Astrocyte (in vitro differentiated cells and primary cell): Measurements from ENCODE around the gene ING4.

ENCODE experiments used
- EZH2 ChIP-seq: IDR thresholded peaks from 2 replicates; pipeline ENCODE4 v1.6.1; 2012; ENCODE audit warnings: mild to moderate bottlenecking, low read length, inconsistent platforms; ENCODE audit not compliant: insufficient read depth
- TF ChIP-seq, protein P1 (sequence below): IDR thresholded peaks from 2 replicates; pipeline ENCODE4 v1.5.1; 2011; ENCODE audit warnings: low read depth, mild to moderate bottlenecking, inconsistent platforms, low read length, moderate library complexity; ENCODE audit not compliant: insufficient read depth

DNA sequence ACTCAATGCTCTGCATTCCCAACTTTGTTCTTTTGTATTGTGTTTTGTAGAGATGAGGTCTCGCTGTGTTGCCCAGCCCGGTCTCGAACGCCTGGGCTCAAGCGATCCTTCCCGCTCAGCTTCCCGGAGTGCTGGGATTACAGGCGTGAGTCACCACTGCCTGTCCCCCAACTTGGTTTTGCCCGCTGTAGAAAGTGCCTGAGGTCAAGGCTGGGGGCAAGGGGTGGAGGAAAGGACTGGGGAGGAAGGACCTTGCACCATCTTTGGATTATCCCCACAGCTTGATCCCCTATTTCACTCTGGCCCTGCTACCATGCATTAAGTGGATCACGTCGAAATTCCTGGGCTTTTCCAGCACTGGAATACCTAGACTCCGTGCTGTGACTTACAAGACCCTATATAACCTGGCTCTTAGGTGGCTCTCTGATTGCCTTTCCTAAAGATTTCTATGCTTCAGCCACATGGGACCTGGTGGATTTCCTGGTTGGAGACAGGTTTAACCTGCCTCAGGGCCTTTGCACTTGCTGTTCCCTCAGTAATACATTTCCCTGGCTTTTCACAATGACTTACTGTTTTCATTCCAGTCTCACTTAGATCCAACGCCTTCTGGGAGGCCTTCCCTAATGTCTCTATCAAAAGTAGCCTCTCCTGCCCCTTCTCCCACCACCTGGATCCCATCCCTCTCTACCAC is 38.3 kb upstream of the ING4 start:
- TF ChIP-seq EZH2: no peak
- TF ChIP-seq, protein P1, sequence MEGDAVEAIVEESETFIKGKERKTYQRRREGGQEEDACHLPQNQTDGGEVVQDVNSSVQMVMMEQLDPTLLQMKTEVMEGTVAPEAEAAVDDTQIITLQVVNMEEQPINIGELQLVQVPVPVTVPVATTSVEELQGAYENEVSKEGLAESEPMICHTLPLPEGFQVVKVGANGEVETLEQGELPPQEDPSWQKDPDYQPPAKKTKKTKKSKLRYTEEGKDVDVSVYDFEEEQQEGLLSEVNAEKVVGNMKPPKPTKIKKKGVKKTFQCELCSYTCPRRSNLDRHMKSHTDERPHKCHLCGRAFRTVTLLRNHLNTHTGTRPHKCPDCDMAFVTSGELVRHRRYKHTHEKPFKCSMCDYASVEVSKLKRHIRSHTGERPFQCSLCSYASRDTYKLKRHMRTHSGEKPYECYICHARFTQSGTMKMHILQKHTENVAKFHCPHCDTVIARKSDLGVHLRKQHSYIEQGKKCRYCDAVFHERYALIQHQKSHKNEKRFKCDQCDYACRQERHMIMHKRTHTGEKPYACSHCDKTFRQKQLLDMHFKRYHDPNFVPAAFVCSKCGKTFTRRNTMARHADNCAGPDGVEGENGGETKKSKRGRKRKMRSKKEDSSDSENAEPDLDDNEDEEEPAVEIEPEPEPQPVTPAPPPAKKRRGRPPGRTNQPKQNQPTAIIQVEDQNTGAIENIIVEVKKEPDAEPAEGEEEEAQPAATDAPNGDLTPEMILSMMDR: no peak
